ENCODE data around the gene GPSM1.

GRCh38 chr9:136389396-136389795 is 62.1 kb downstream of the GPSM1 start:
- no peak for TF ChIP-seq CTCF (IDR thresholded peaks at IDR 0.05)
- no peak for TF ChIP-seq ZFX (IDR thresholded peaks at IDR 0.05; ENCODE audit: borderline replicate concordance)

All from 22Rv1 (cell line).